Spleen (tissue), 7 donors: Measurements from ENCODE around the gene ABCA13.

ENCODE experiments used
- POLR2A ChIP-seq, 3 donors: fragments of 450-650 bp; IDR thresholded peaks; one replicate each; pipeline ENCODE4 v1.5.1; 2017; ENCODE audit warnings: antibody characterized with exemption in 3 of 3, mild to moderate bottlenecking in 1 of 3
- TF ChIP-seq, protein P1 (sequence below), 11 experiments: fragments of 200-600 bp in 7 of 11; fragments of 450-650 bp in 4 of 11; sonication (generic) in 4 of 11; IDR thresholded peaks in 8 of 11; conservative IDR thresholded peaks in 3 of 11; 1 replicate in 7 of 11; 2 replicates in 4 of 11; pipeline versions ENCODE4 v1.4.0 to v1.8.0; 2016 to 2021; ENCODE audit warnings: antibody characterized with exemption in 11 of 11, inconsistent platforms in 4 of 11, mild to moderate bottlenecking in 1 of 11
- donor health status: DM: no; HTN: no; CAD: no; lungs with moderate emphysema.
- donor health status: DM: no; HTN: no; CAD: no.
- donor health status: DM: no; HTN: no; CAD: no.

DNA sequence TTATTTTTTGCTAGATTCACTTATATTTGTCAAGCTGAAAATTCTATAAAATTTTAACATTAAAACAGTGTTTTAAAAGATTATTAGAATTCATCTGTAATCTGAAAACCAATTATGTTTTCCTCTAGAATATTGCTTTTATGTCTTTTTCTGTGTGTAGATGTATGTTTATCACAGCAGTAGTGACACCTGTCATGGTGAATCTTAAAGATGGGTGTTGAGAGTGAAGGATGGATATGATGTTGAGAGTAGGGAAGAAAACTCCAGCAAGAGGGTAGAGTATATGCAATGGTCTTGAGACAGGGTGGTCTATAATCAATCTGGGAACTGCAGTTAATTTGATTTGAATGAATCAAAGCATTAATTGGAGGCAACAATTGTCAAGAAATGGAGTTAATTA, 416.2 kb downstream of the ABCA13 start:
- TF ChIP-seq, protein P1, sequence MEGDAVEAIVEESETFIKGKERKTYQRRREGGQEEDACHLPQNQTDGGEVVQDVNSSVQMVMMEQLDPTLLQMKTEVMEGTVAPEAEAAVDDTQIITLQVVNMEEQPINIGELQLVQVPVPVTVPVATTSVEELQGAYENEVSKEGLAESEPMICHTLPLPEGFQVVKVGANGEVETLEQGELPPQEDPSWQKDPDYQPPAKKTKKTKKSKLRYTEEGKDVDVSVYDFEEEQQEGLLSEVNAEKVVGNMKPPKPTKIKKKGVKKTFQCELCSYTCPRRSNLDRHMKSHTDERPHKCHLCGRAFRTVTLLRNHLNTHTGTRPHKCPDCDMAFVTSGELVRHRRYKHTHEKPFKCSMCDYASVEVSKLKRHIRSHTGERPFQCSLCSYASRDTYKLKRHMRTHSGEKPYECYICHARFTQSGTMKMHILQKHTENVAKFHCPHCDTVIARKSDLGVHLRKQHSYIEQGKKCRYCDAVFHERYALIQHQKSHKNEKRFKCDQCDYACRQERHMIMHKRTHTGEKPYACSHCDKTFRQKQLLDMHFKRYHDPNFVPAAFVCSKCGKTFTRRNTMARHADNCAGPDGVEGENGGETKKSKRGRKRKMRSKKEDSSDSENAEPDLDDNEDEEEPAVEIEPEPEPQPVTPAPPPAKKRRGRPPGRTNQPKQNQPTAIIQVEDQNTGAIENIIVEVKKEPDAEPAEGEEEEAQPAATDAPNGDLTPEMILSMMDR (IDR thresholded peaks at IDR 0.05 in 8 of 11, conservative IDR thresholded peaks at IDR 0.05 in 3 of 11), result no peak
- no peak for TF ChIP-seq POLR2A (IDR thresholded peaks at IDR 0.05)
